Parathyroid adenoma (tissue), 2 donors: ENCODE data around the gene MAP2K5.

ENCODE experiments used
- H2AFZ ChIP-seq: fragments of 300-600 bp; sonication (generic); one replicate; pipeline ENCODE4 v1.7.0; 2017; ENCODE audit warnings: antibody characterized with exemption, mild to moderate bottlenecking
- H3K27ac ChIP-seq: fragments of 300-600 bp; sonication (generic); one replicate; pipeline ENCODE4 v1.7.0; 2017
- H3K27me3 ChIP-seq: fragments of 300-600 bp; sonication (generic); one replicate; pipeline ENCODE4 v1.7.0; 2017; ENCODE audit warnings: low read length; ENCODE audit not compliant: control insufficient read depth, insufficient read depth
- H3K36me3 ChIP-seq: fragments of 300-600 bp; sonication (generic); one replicate; pipeline ENCODE4 v1.7.0; 2017; ENCODE audit warnings: low read length; ENCODE audit not compliant: control insufficient read depth, insufficient read depth
- H3K4me1 ChIP-seq: fragments of 300-600 bp; sonication (generic); one replicate; pipeline ENCODE4 v1.7.0; 2017; ENCODE audit warnings: control low read depth
- H3K4me2 ChIP-seq: fragments of 300-600 bp; sonication (generic); one replicate; pipeline ENCODE4 v1.7.0; 2017; ENCODE audit warnings: low read length
- H3K4me3 ChIP-seq: fragments of 300-600 bp; sonication (generic); one replicate; pipeline ENCODE4 v1.7.0; 2017; ENCODE audit warnings: low read depth, low read length
- H3K79me2 ChIP-seq: fragments of 300-600 bp; sonication (generic); one replicate; pipeline ENCODE4 v1.7.0; 2017; ENCODE audit warnings: control low read depth
- H3K9ac ChIP-seq: fragments of 300-600 bp; sonication (generic); one replicate; pipeline ENCODE4 v1.7.0; 2017; ENCODE audit warnings: mild to moderate bottlenecking
- H3K9me3 ChIP-seq: fragments of 300-600 bp; sonication (generic); one replicate; pipeline ENCODE4 v1.7.0; 2017; ENCODE audit warnings: low read length; ENCODE audit not compliant: control insufficient read depth
- CTCF ChIP-seq: fragments of 300-600 bp; sonication (generic); IDR thresholded peaks from one replicate; pipeline ENCODE4 v1.7.0; 2017; ENCODE audit warnings: antibody characterized with exemption, mild to moderate bottlenecking
- donor health status: primary hyperparathyroidism.

The MAP2K5 gene

DNA sequence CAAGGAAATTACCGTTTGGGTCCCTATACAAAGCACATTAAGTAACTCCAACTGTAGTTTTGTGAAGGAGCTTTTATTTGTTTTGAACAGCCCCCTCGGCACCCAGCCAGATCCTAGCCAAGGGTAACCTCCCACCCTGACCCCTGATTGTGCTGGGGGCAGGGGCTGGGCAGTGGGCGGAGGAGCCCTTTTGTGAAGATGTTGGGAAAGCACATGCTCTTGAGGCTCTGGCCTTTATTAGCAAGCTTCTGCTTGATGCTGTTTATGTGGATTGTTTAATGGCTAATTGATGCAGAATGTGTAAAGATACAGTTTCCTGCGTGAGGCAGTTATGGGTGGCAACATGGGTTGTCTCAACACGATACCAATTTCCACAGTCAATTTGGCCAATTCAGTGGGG, 136.5 kb downstream of the MAP2K5 start:
- Histone ChIP-seq H2AFZ (no peak overlapping the region), H3K4me2 (no peak overlapping the region), H3K4me3 (no peak overlapping the region), H3K4me1 (peaks cover 4% of the 10 kb centered on the region), H3K9ac (no peak overlapping the region), H3K9me3 (no peaks in the 10 kb centered on the region), H3K79me2 (no peaks in the 10 kb centered on the region), H3K27ac (no peak overlapping the region), H3K27me3 (no peaks in the 10 kb centered on the region), H3K36me3 (no peaks in the 10 kb centered on the region)
- no peak for TF ChIP-seq CTCF

DNA sequence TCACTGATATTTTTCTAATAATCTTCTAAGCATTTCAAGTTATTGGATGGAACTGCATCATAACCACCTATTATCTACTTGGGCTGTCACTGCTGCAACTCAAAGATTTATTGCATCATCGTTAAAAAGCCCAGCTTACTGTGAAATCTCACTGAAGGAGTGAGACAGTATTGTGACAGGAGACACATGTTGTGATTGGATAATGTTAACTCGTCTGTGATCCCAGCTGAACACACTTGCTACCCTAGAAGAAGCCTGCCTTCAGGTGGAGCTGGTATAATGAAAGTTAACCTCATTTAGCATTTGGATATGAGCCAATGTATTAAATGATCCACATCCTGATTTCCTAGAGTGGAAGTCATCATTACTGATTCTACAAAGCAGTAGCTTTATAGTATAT, 138.1 kb downstream of the MAP2K5 start:
- Histone ChIP-seq H3K4me2 (no peak overlapping the region), H2AFZ (no peak overlapping the region), H3K9ac (no peak overlapping the region), H3K4me1 (peaks cover 4% of the 10 kb centered on the region), H3K79me2 (no peaks in the 10 kb centered on the region), H3K9me3 (no peaks in the 10 kb centered on the region), H3K27me3 (no peaks in the 10 kb centered on the region), H3K27ac (no peak overlapping the region), H3K4me3 (no peak overlapping the region), H3K36me3 (no peaks in the 10 kb centered on the region)
- no peak for TF ChIP-seq CTCF

GRCh38 chr15:67685008-67685599, 142.6 kb downstream of the MAP2K5 start:
- Histone ChIP-seq H3K27me3 (no peaks in the 10 kb centered on the region), H3K79me2 (no peaks in the 10 kb centered on the region), H3K4me3 (no peak overlapping the region), H3K9me3 (no peaks in the 10 kb centered on the region), H3K4me2 (no peak overlapping the region), H3K9ac (no peak overlapping the region), H3K36me3 (no peaks in the 10 kb centered on the region), H3K4me1 (peaks cover 4% of the 10 kb centered on the region), H3K27ac (no peak overlapping the region), H2AFZ (no peak overlapping the region)
- TF ChIP-seq CTCF = no peak

DNA sequence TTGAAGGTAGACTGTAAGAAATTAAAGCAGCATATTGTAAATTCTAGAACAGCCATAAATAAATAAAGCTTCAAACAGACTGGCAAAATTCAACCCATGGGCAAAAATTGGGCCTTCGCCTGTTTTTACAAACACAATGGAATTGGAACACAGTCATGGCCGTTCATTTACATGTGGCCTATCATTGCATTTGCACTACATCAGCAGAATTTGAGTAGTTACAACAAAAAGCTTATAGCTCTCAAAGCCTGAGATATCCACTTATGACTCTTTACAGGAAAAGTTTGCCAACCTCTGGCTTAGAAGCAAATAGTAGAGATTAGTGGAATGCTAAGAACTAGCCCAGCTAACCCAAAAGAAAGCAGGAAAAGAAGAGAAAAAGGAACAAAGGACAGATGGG, 143.2 kb downstream of the MAP2K5 start:
- Histone ChIP-seq H3K36me3 (no peaks in the 10 kb centered on the region), H3K4me3 (no peak overlapping the region), H3K27me3 (no peaks in the 10 kb centered on the region), H3K4me2 (no peak overlapping the region), H3K27ac (no peak overlapping the region), H3K9ac (no peak overlapping the region), H3K4me1 (peaks cover 3% of the 10 kb centered on the region), H3K9me3 (no peaks in the 10 kb centered on the region), H3K79me2 (no peaks in the 10 kb centered on the region), H2AFZ (no peak overlapping the region)
- no peak for TF ChIP-seq CTCF

DNA sequence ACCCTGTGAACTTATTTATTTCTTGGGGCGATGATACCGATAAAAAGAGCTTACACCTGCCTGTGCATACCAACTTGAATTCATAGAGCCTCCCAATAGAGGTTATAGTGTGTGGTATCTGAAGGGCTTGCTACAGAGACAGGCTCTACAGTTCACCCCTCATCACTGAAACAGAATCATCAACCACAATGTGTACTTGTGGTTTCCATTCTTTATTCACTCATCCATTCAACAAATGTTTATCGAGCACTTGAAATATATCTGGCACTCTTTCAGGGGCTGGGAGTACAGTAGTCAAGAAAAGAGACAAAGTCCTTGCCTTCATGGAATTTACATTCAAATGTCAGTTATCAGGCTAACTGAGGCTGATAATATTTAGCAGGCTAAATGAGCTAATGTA, 148.4 kb downstream of the MAP2K5 start:
- H3K4me3 ChIP-seq = no peak overlapping the region
- H3K4me1 ChIP-seq = no peaks in the 10 kb centered on the region
- H3K4me2 ChIP-seq = no peak overlapping the region
- no peaks in the 10 kb centered on the region for H3K79me2 ChIP-seq
- no peak overlapping the region for H3K9ac ChIP-seq
- no peaks in the 10 kb centered on the region for H3K9me3 ChIP-seq
- H3K27me3 ChIP-seq = no peaks in the 10 kb centered on the region
- no peaks in the 10 kb centered on the region for H3K36me3 ChIP-seq
- H2AFZ ChIP-seq = no peak overlapping the region
- H3K27ac ChIP-seq = no peak overlapping the region
- TF ChIP-seq CTCF = no peak
